Measurements from ENCODE around the gene SLC22A4. TPM values are rescaled to one million over a fixed set of nuclear protein-coding genes. Genes with fewer than 3 reads are reported as not detected.

Gene SLC22A4
- total RNA-seq, 1 experiment from 2014 or later, result 0.72 TPM

- Histone ChIP-seq H4K5ac (ENCODE audit: insufficient read length, low read depth, low read length) (no peak overlapping the region), H3K4ac (ENCODE audit: low read depth, low read length) (no peak overlapping the region), H2BK20ac (ENCODE audit: low read depth, low read length, poor library complexity, severe bottlenecking) (no peak overlapping the region), H3K56ac (ENCODE audit: insufficient read length, low read depth, low read length) (no peak overlapping the region), H2BK120ac (ENCODE audit: low read depth, low read length, poor library complexity, severe bottlenecking) (no peak overlapping the region), H3K27me3 (ENCODE audit: insufficient read depth, low read length) (no peaks in the 10 kb centered on the region), H3K14ac (ENCODE audit: insufficient read depth, low read length) (no peak overlapping the region), H2BK15ac (ENCODE audit: low read depth, low read length) (no peak overlapping the region), H3T11ph (ENCODE audit: low read length) (no peak overlapping the region), H3K79me2 (ENCODE audit: insufficient read depth, low read length) (no peaks in the 10 kb centered on the region), H4K20me1 (ENCODE audit: control insufficient read depth, insufficient read depth, insufficient read length) (no peaks in the 10 kb centered on the region), H3K4me2 (ENCODE audit: insufficient read depth, insufficient read length, low read length) (no peak overlapping the region), H4K8ac (replicated peaks; ENCODE audit: insufficient read length, low read depth, low read length) (no peak overlapping the region), H3K23ac (ENCODE audit: insufficient read length, low read depth, low read length) (no peak overlapping the region), H3K79me1 (ENCODE audit: insufficient read depth, low read depth, low read length, poor library complexity, severe bottlenecking) (no peaks in the 10 kb centered on the region), H3K27ac (ENCODE audit: insufficient read length, low read depth, low read length) (no peak overlapping the region), H2AK5ac (ENCODE audit: insufficient read length, low read length) (no peak overlapping the region), H3K4me1 (ENCODE audit: insufficient read depth, low read length) (no peaks in the 10 kb centered on the region), H3K9ac (ENCODE audit: extremely low read depth, insufficient read length, low read length) (no peak overlapping the region), H4K91ac (ENCODE audit: insufficient read length, low read depth, low read length) (no peak overlapping the region), H3K18ac (ENCODE audit: insufficient read length, low read depth, low read length) (no peak overlapping the region), H2BK5ac (ENCODE audit: insufficient read length, low read length) (no peak overlapping the region), H3K9me3 (ENCODE audit: control insufficient read depth, low read depth, low read length) (no peaks in the 10 kb centered on the region), H3K23me2 (ENCODE audit: insufficient read length, low read depth, low read length, poor library complexity, severe bottlenecking) (peaks cover 2% of the 10 kb centered on the region), H2AFZ (ENCODE audit: low read length) (no peak overlapping the region), H2BK12ac (ENCODE audit: insufficient read length, low read depth, low read length) (no peak overlapping the region)
- DNase-seq, result peak; percentile 10
- Mint-ChIP-seq H3K9me3 (no peaks in the 10 kb centered on the region), H3K36me3 (ENCODE audit: insufficient read depth in 1 of 3, low read depth in 3 of 3) (peaks cover 0 to 3% (median 1%) of the 10 kb centered on the region in 3 experiments; a peak in 1 of 7 replicates), H3K27ac (no peak overlapping the region), H3K27me3 (ENCODE audit: low read depth) (no peaks in the 10 kb centered on the region), H3K4me3 (no peak overlapping the region), H3K4me1 (peaks cover 8 to 17% of the 10 kb centered on the region in 2 experiments)
- WGBS (ENCODE audit: extremely low coverage, insufficient read length, low lambda C conversion rate), result no CpG with 5 or more reads among the region's 3 CpGs
- TF ChIP-seq CTCF (conservative IDR thresholded peaks at IDR 0.05), result no peak
Measured at GRCh38 chr5:132269635-132270334, 24.4 kb upstream of the SLC22A4 start.

Data from H9 (cell line).